HG03196 (cell line): Measurements from ENCODE around the gene UBTD2.
"Not testable (repeated sequence)": the region's sequence is repeated elsewhere in the genome, so short reads cannot be mapped to it uniquely, and the experiment has no call there.

Experiments
- ATAC-seq: cut with Tn5 transposase; IDR thresholded peaks from one replicate; pipeline ENCODE4 v1.9.1; 2021; ENCODE audit not compliant: unreplicated experiment

The UBTD2 gene

GRCh38 chr5:172283020-172283861, at the start of gene UBTD2:
TSS of gene UBTD2 (minus strand) at chr5:172283764. CDS start at chr5:172283665, 99 bp downstream.
- peak; percentile 85 for ATAC-seq

GRCh38 chr5:172326901-172327300, 43.3 kb upstream of the UBTD2 start:
- ATAC-seq: not testable (repeated sequence)

GRCh38 chr5:172325452-172325851, 41.9 kb upstream of the UBTD2 start:
- ATAC-seq: no peak

GRCh38 chr5:172322028-172322965, 38.7 kb upstream of the UBTD2 start:
- ATAC-seq: peak; percentile 80

GRCh38 chr5:172321593-172321992, 38.0 kb upstream of the UBTD2 start:
- ATAC-seq: no peak

- ATAC-seq: peak; percentile 34
These were observed 36.3 kb upstream of the UBTD2 start for GRCh38 chr5:172319708-172320441.

GRCh38 chr5:172315587-172316493, 32.3 kb upstream of the UBTD2 start:
- peak; percentile 57 for ATAC-seq

- no peak for ATAC-seq
These were observed 30.4 kb upstream of the UBTD2 start for GRCh38 chr5:172313915-172314314.

GRCh38 chr5:172312286-172312685, 28.7 kb upstream of the UBTD2 start:
- ATAC-seq: no peak

GRCh38 chr5:172311605-172312004, 28.0 kb upstream of the UBTD2 start:
- ATAC-seq: no peak

GRCh38 chr5:172311026-172311425, 27.5 kb upstream of the UBTD2 start:
- no peak for ATAC-seq

GRCh38 chr5:172305380-172305779, 21.8 kb upstream of the UBTD2 start:
- ATAC-seq: no peak

- no peak for ATAC-seq
These were observed 20.2 kb upstream of the UBTD2 start for GRCh38 chr5:172303572-172304335.

- ATAC-seq: no peak
These were observed 19.6 kb upstream of the UBTD2 start for GRCh38 chr5:172303162-172303561.

- no peak for ATAC-seq
These were observed 18.6 kb upstream of the UBTD2 start for GRCh38 chr5:172302047-172302710.

- no peak for ATAC-seq
These were observed 16.4 kb upstream of the UBTD2 start for GRCh38 chr5:172299916-172300439.

- no peak for ATAC-seq
These were observed 11.3 kb upstream of the UBTD2 start for GRCh38 chr5:172294831-172295230.

- no peak for ATAC-seq
These were observed 10.3 kb upstream of the UBTD2 start for GRCh38 chr5:172293745-172294342.
